IMR-90 (cell line): Measurements from ENCODE around the gene PIP. TPM values are rescaled to one million over a fixed set of nuclear protein-coding genes. Genes with fewer than 3 reads are reported as not detected.

Experiments used
- ATAC-seq: fragments of 200-7000 bp; cut with Tn5 transposase; 2 replicates; pipeline ENCODE4 v1.9.1; 2020; ENCODE audit warnings: low read depth, mild to moderate bottlenecking, moderate library complexity
- BruUV-seq: library from RNA; stranded (reverse); fragments of 400-500 nt; replicated peaks from 2 replicates; lab custom pipeline; 2021; lab: Mats Ljungman, UMichigan
- CTCF ChIA-PET: fragments of 300-600 bp; formaldehyde crosslinking; extraction: SDS; loops from one replicate; lab custom pipeline; 2021; ENCODE audit warnings: antibody characterized with exemption; lab: Yijun Ruan, JAX
- POLR2A ChIA-PET: fragments of 300-600 bp; sonication (Branson Sonifier 250); formaldehyde crosslinking; loops from one replicate; lab custom pipeline; 2022; ENCODE audit warnings: antibody characterized with exemption; ENCODE audit not compliant: unreplicated experiment; lab: Charles Lee
- DNase-seq: peaks from one replicate; pipeline ENCODE4 v3.0.0; 2013
- H2AFZ ChIP-seq: replicated peaks from 2 replicates; pipeline ENCODE3; 2013; ENCODE audit warnings: low read length, mild to moderate bottlenecking; ENCODE audit not compliant: poor library complexity
- H2AK5ac ChIP-seq: 2 replicates; pipeline ENCODE4 v1.6.1; 2013; ENCODE audit warnings: low read depth, low read length, inconsistent platforms
- H2AK9ac ChIP-seq: replicated peaks from 2 replicates; pipeline ENCODE3; 2013; ENCODE audit warnings: mild to moderate bottlenecking, low read depth, low read length, moderate library complexity; ENCODE audit not compliant: poor library complexity
- H2BK120ac ChIP-seq: 2 replicates; pipeline ENCODE4 v1.6.1; 2013; ENCODE audit warnings: low read depth, low read length, inconsistent platforms
- H2BK15ac ChIP-seq: 3 replicates; pipeline ENCODE4 v1.6.1; 2013; ENCODE audit warnings: low read depth, low read length, inconsistent platforms
- H2BK20ac ChIP-seq: 2 replicates; pipeline ENCODE4 v1.6.1; 2013; ENCODE audit warnings: low read depth, mild to moderate bottlenecking, inconsistent platforms, low read length, moderate library complexity
- H2BK5ac ChIP-seq: 2 replicates; pipeline ENCODE4 v1.6.1; 2013; ENCODE audit warnings: mild to moderate bottlenecking, low read depth, low read length, inconsistent platforms; ENCODE audit not compliant: poor library complexity, severe bottlenecking
- H3K14ac ChIP-seq: replicated peaks from 2 replicates; pipeline ENCODE4 v1.6.1; 2013; ENCODE audit warnings: low read depth, low read length, inconsistent platforms
- H3K18ac ChIP-seq: 2 replicates; pipeline ENCODE4 v1.6.1; 2013; ENCODE audit warnings: low read depth, low read length, control low read depth
- H3K23ac ChIP-seq: 2 replicates; pipeline ENCODE4 v1.6.1; 2013; ENCODE audit warnings: low read depth, low read length, inconsistent platforms
- H3K27ac ChIP-seq: 2 replicates; pipeline ENCODE4 v1.5.1; 2013; ENCODE audit warnings: mild to moderate bottlenecking, control low read depth, low read length; ENCODE audit not compliant: insufficient read depth
- H3K27me3 ChIP-seq: 2 replicates; pipeline ENCODE4 v1.6.1; 2013; ENCODE audit warnings: low read length; ENCODE audit not compliant: control insufficient read depth, insufficient read depth
- H3K36me3 ChIP-seq: 2 replicates; pipeline ENCODE4 v1.6.1; 2013; ENCODE audit warnings: low read length, mixed read lengths; ENCODE audit not compliant: control insufficient read depth, insufficient read depth
- H3K4ac ChIP-seq: 2 replicates; pipeline ENCODE4 v1.6.1; 2013; ENCODE audit warnings: low read depth, low read length, inconsistent platforms
- H3K4me1 ChIP-seq: 2 replicates; pipeline ENCODE4 v1.6.1; 2013; ENCODE audit warnings: low read length, mixed read lengths; ENCODE audit not compliant: control insufficient read depth, insufficient read depth
- H3K4me2 ChIP-seq: 2 replicates; pipeline ENCODE4 v1.6.1; 2013; ENCODE audit warnings: low read depth, mild to moderate bottlenecking, control low read depth, low read length, moderate library complexity
- H3K4me3 ChIP-seq: 2 replicates; pipeline ENCODE4 v1.5.1; 2013; ENCODE audit warnings: low read depth, mild to moderate bottlenecking, control low read depth, low read length, moderate library complexity; ENCODE audit not compliant: insufficient read depth
- H3K56ac ChIP-seq: 2 replicates; pipeline ENCODE4 v1.6.1; 2013; ENCODE audit warnings: low read length, inconsistent platforms; ENCODE audit not compliant: insufficient read depth; ENCODE audit errors: extremely low read depth
- H3K79me1 ChIP-seq, 2 experiments: 2 replicates each; pipeline ENCODE4 v1.6.1; 2013; ENCODE audit warnings: low read length in 2 of 2, inconsistent platforms in 1 of 2, low read depth in 1 of 2
- H3K9ac ChIP-seq: 2 replicates; pipeline ENCODE4 v1.6.1; 2013; ENCODE audit warnings: low read depth, low read length, control low read depth
- H3K9me1 ChIP-seq: 2 replicates; pipeline ENCODE4 v1.6.1; 2013; ENCODE audit warnings: low read length, inconsistent platforms; ENCODE audit not compliant: insufficient read depth
- H3K9me3 ChIP-seq: 2 replicates; pipeline ENCODE4 v1.6.1; 2013; ENCODE audit warnings: low read length; ENCODE audit not compliant: control insufficient read depth, insufficient read depth
- H4K20me1 ChIP-seq: 2 replicates; pipeline ENCODE4 v1.6.1; 2013; ENCODE audit warnings: low read length, inconsistent platforms; ENCODE audit not compliant: insufficient read depth
- H4K5ac ChIP-seq: 2 replicates; pipeline ENCODE4 v1.6.1; 2013; ENCODE audit warnings: mild to moderate bottlenecking, low read depth, low read length, control low read depth
- H4K8ac ChIP-seq, 2 experiments: 2 replicates each; pipeline ENCODE4 v1.6.1; 2013; ENCODE audit warnings: low read depth in 2 of 2, low read length in 2 of 2, control low read depth in 1 of 2, inconsistent platforms in 1 of 2
- H4K91ac ChIP-seq: 2 replicates; pipeline ENCODE4 v1.6.1; 2013; ENCODE audit warnings: low read depth, low read length, inconsistent platforms; ENCODE audit not compliant: insufficient read depth
- BHLHE40 ChIP-seq: fragments of 150-350 bp; IDR thresholded peaks from 2 replicates; pipeline ENCODE4 v1.6.1; 2016; ENCODE audit warnings: mild to moderate bottlenecking, low read depth, low read length
- CEBPB ChIP-seq: IDR thresholded peaks from 2 replicates; pipeline ENCODE4 v1.6.1; 2012; ENCODE audit warnings: low read depth, low read length, improper control_type of control experiment
- CHD1 ChIP-seq: IDR thresholded peaks from 2 replicates; pipeline ENCODE4 v1.6.1; 2012; ENCODE audit warnings: low read depth, low read length, improper control_type of control experiment
- CTCF ChIP-seq: conservative IDR thresholded peaks from 2 replicates; pipeline ENCODE4 v1.5.1; 2012; ENCODE audit warnings: mild to moderate bottlenecking, low read depth, low read length, improper control_type of control experiment
- ELK1 ChIP-seq: fragments of 150-350 bp; IDR thresholded peaks from 2 replicates; pipeline ENCODE4 v1.6.1; 2016; ENCODE audit warnings: low read depth, mild to moderate bottlenecking, low read length, moderate library complexity, borderline replicate concordance
- FOS ChIP-seq: fragments of 150-350 bp; IDR thresholded peaks from 2 replicates; pipeline ENCODE4 v1.6.1; 2016; ENCODE audit warnings: low read depth, low read length
- MAFK ChIP-seq: IDR thresholded peaks from 2 replicates; pipeline ENCODE4 v1.6.1; 2012; ENCODE audit warnings: low read depth, low read length, improper control_type of control experiment
- MAZ ChIP-seq: IDR thresholded peaks from 2 replicates; pipeline ENCODE4 v1.6.1; 2012; ENCODE audit warnings: low read depth, mild to moderate bottlenecking, low read length, improper control_type of control experiment, moderate library complexity, borderline replicate concordance
- MXI1 ChIP-seq: IDR thresholded peaks from 2 replicates; pipeline ENCODE4 v1.6.1; 2012; ENCODE audit warnings: low read depth, mild to moderate bottlenecking, low read length, moderate library complexity, borderline replicate concordance
- NFE2L2 ChIP-seq: fragments of 150-350 bp; IDR thresholded peaks from 2 replicates; pipeline ENCODE4 v1.6.1; 2016; ENCODE audit warnings: low read depth, mild to moderate bottlenecking, low read length
- POLR2A ChIP-seq: IDR thresholded peaks from 2 replicates; pipeline ENCODE4 v1.6.1; 2012; ENCODE audit warnings: mild to moderate bottlenecking, low read depth, low read length
- RAD21 ChIP-seq: IDR thresholded peaks from 2 replicates; pipeline ENCODE4 v1.6.1; 2012; ENCODE audit warnings: low read length, improper control_type of control experiment
- RCOR1 ChIP-seq: IDR thresholded peaks from 2 replicates; pipeline ENCODE4 v1.6.1; 2012; ENCODE audit warnings: mild to moderate bottlenecking, low read length, improper control_type of control experiment; ENCODE audit not compliant: insufficient replicate concordance
- RFX5 ChIP-seq: IDR thresholded peaks from 2 replicates; pipeline ENCODE4 v1.8.0; 2012; ENCODE audit warnings: low read depth, mild to moderate bottlenecking, low read length, moderate library complexity
- SMC3 ChIP-seq: fragments of 150-350 bp; IDR thresholded peaks from 2 replicates; pipeline ENCODE4 v1.6.1; 2016; ENCODE audit warnings: low read depth, mild to moderate bottlenecking, antibody characterized with exemption, low read length, moderate library complexity
- USF2 ChIP-seq: fragments of 150-350 bp; IDR thresholded peaks from 2 replicates; pipeline ENCODE4 v1.6.1; 2017; ENCODE audit warnings: mild to moderate bottlenecking, antibody characterized with exemption, low read length, low read depth
- WGBS, 2 experiments: methylation state at CpG; one replicate each; pipeline versions ENCODE4 v1.1.5 to v1.1.7; 2013; ENCODE audit warnings: missing lambda C conversion rate in 2 of 2; ENCODE audit not compliant: insufficient read length in 1 of 2; ENCODE audit errors: extremely low coverage in 2 of 2; 5-methylcytosine and 5-hydroxymethylcytosine counted together
- dilution Hi-C: fragments of 300-500 bp; cut with HindIII; formaldehyde crosslinking; loops from one replicate; pipeline ENCODE4 v1.14.3; 2018; ENCODE audit warnings: low sequenced_read_pairs; ENCODE audit not compliant: unreplicated experiment
- in situ Hi-C: fragments of 300-500 bp; cut with MboI; formaldehyde crosslinking; loops from 3 replicates; pipeline ENCODE4 v1.14.3; 2019; ENCODE audit warnings: low sequenced_read_pairs, inconsistent platforms, mixed read lengths
- intact Hi-C: fragments of 100-400 bp; cut with micrococcal nuclease; formaldehyde crosslinking; loops from 2 replicates; pipeline ENCODE4 v1.10.0; 2022
- polyA plus RNA-seq, 3 experiments: library from polyadenylated mRNA; depleted of rRNA; stranded (reverse); fragments of >200 nt; gene quantifications; 2 replicates each; pipeline ENCODE4 v1.2.3, GENCODE V29; 2012; ENCODE audit warnings: low replicate concordance in 1 of 3
- total RNA-seq: library from RNA; depleted of rRNA; stranded (reverse); fragments of >200 nt; gene quantifications from 2 replicates; pipeline ENCODE4 v1.2.3, GENCODE V29; 2012

Gene PIP
- total and polyA plus RNA-seq, 2 of the 4 experiments (the other 2 are of a cell fraction) = not detected

GRCh38 chr7:143185551-143185950 lies 53.7 kb downstream of the PIP start:
- in situ Hi-C loops = no loop called here
- ATAC-seq = no peak
- dilution Hi-C loops = no loop called here

More at GRCh38 chr7:143185551-143185950, 53.7 kb downstream of the PIP start:
- Histone ChIP-seq H2BK5ac (no peak overlapping the region), H3K27ac (no peak overlapping the region), H3K18ac (no peak overlapping the region), H2AK5ac (no peak overlapping the region), H4K8ac (no peak overlapping the region), H3K4me3 (no peak overlapping the region), H2BK120ac (no peak overlapping the region), H2BK15ac (no peak overlapping the region), H3K9me1 (no peaks in the 10 kb centered on the region), H3K4me2 (no peak overlapping the region), H3K27me3 (no peaks in the 10 kb centered on the region), H3K36me3 (no peaks in the 10 kb centered on the region), H3K56ac (no peak overlapping the region), H3K4me1 (no peaks in the 10 kb centered on the region), H3K79me1 (no peaks in the 10 kb centered on the region), H3K9me3 (0 out of 2 replicates have a peak, but pooled peaks cover 2% of the 10 kb centered on the region), H4K5ac (no peak overlapping the region), H3K14ac (no peak overlapping the region), H2BK20ac (no peak overlapping the region), H2AK9ac (no peak overlapping the region), H2AFZ (no peak overlapping the region), H4K20me1 (no peaks in the 10 kb centered on the region), H3K23ac (no peak overlapping the region), H3K9ac (no peak overlapping the region), H3K4ac (no peak overlapping the region), H4K91ac (no peak overlapping the region)
- CTCF ChIA-PET = no interaction called here
- BruUV-seq = no TSS peak
- intact Hi-C loops = no loop called here
- DNase-seq = no peak
- POLR2A ChIA-PET = no interaction called here
- no peak for TF ChIP-seq CEBPB
- no peak for TF ChIP-seq POLR2A
- TF ChIP-seq SMC3 = no peak
- TF ChIP-seq RFX5 = no peak
- no peak for TF ChIP-seq USF2
- TF ChIP-seq MAFK = no peak
- no peak for TF ChIP-seq RCOR1
- no peak for TF ChIP-seq ELK1
- no peak for TF ChIP-seq MAZ
- TF ChIP-seq CTCF = no peak
- TF ChIP-seq BHLHE40 = no peak
- TF ChIP-seq NFE2L2 = no peak
- no peak for TF ChIP-seq FOS
- no peak for TF ChIP-seq MXI1
- no peak for TF ChIP-seq RAD21
- TF ChIP-seq CHD1 = no peak
- no CpG with 5 or more reads among the region's 1 CpG for WGBS, 2 experiments
